HEK293 (cell line): ENCODE data around the gene SMIM5.
A peak's percentile ranks its signal among the peaks of the same experiment; 100 is the strongest.

ENCODE experiments used
- ATF2 ChIP-seq: fragments of 450-650 bp; formaldehyde crosslinking; IDR thresholded peaks from 2 replicates; pipeline ENCODE4 v1.5.1; 2016; ENCODE audit warnings: missing biosample characterization, missing genetic modification characterization, low read depth
- IKZF3 ChIP-seq: fragments of 450-650 bp; IDR thresholded peaks from 2 replicates; pipeline ENCODE4 v1.5.0; 2018; ENCODE audit warnings: missing biosample characterization, mild to moderate bottlenecking, missing genetic modification characterization, moderate library complexity
- WT1 ChIP-seq: fragments of 450-650 bp; formaldehyde crosslinking; IDR thresholded peaks from 2 replicates; pipeline ENCODE4 v1.5.1; 2016; ENCODE audit warnings: missing biosample characterization, missing genetic modification characterization
- YY2 ChIP-seq: fragments of 450-650 bp; formaldehyde crosslinking; IDR thresholded peaks from 2 replicates; pipeline ENCODE4 v1.5.1; 2016; ENCODE audit warnings: missing biosample characterization, missing genetic modification characterization
- ZBTB1 ChIP-seq: fragments of 450-650 bp; formaldehyde crosslinking; IDR thresholded peaks from 2 replicates; pipeline ENCODE4 v1.5.1; 2016; ENCODE audit warnings: missing biosample characterization, missing genetic modification characterization
- ZBTB11 ChIP-seq: fragments of 450-650 bp; formaldehyde crosslinking; conservative IDR thresholded peaks from 2 replicates; pipeline ENCODE4 v1.5.1; 2016; ENCODE audit warnings: low read depth, missing biosample characterization, missing genetic modification characterization
- ZBTB44 ChIP-seq: fragments of 450-650 bp; IDR thresholded peaks from 2 replicates; pipeline ENCODE4 v1.5.1; 2018; ENCODE audit warnings: missing biosample characterization, mild to moderate bottlenecking, missing genetic modification characterization
- ZFP69B ChIP-seq: fragments of 450-650 bp; formaldehyde crosslinking; IDR thresholded peaks from 2 replicates; pipeline ENCODE4 v1.5.1; 2016; ENCODE audit warnings: missing biosample characterization, missing genetic modification characterization
- ZIC2 ChIP-seq: fragments of 450-650 bp; formaldehyde crosslinking; IDR thresholded peaks from 2 replicates; pipeline ENCODE4 v1.5.1; 2016; ENCODE audit warnings: missing biosample characterization, missing genetic modification characterization
- ZNF121 ChIP-seq: fragments of 450-650 bp; formaldehyde crosslinking; IDR thresholded peaks from 2 replicates; pipeline ENCODE4 v1.5.1; 2016; ENCODE audit warnings: missing biosample characterization, missing genetic modification characterization
- ZNF133 ChIP-seq: fragments of 450-650 bp; formaldehyde crosslinking; IDR thresholded peaks from 2 replicates; pipeline ENCODE4 v1.5.1; 2016; ENCODE audit warnings: missing biosample characterization, missing genetic modification characterization
- ZNF16 ChIP-seq: fragments of 450-650 bp; formaldehyde crosslinking; IDR thresholded peaks from 2 replicates; pipeline ENCODE4 v1.5.1; 2016; ENCODE audit warnings: low read depth, missing biosample characterization, missing genetic modification characterization
- ZNF266 ChIP-seq: fragments of 450-650 bp; formaldehyde crosslinking; IDR thresholded peaks from 2 replicates; pipeline ENCODE4 v1.5.1; 2016; ENCODE audit warnings: missing biosample characterization, missing genetic modification characterization, low read depth
- ZNF280D ChIP-seq: fragments of 450-650 bp; formaldehyde crosslinking; IDR thresholded peaks from 2 replicates; pipeline ENCODE4 v1.5.1; 2016; ENCODE audit warnings: missing biosample characterization, missing genetic modification characterization
- ZNF366 ChIP-seq: fragments of 450-650 bp; formaldehyde crosslinking; conservative IDR thresholded peaks from 2 replicates; pipeline ENCODE4 v1.5.1; 2016; ENCODE audit warnings: missing biosample characterization, missing genetic modification characterization
- ZNF426 ChIP-seq: fragments of 450-650 bp; formaldehyde crosslinking; IDR thresholded peaks from 2 replicates; pipeline ENCODE4 v1.5.1; 2017; ENCODE audit warnings: missing biosample characterization, missing genetic modification characterization, mild to moderate bottlenecking, inconsistent platforms, moderate library complexity
- ZNF518A ChIP-seq: fragments of 450-650 bp; formaldehyde crosslinking; conservative IDR thresholded peaks from 2 replicates; pipeline ENCODE4 v1.5.1; 2016; ENCODE audit warnings: low read depth, missing biosample characterization, missing genetic modification characterization
- ZNF623 ChIP-seq: fragments of 450-650 bp; formaldehyde crosslinking; IDR thresholded peaks from 2 replicates; pipeline ENCODE4 v1.5.1; 2016; ENCODE audit warnings: missing biosample characterization, missing genetic modification characterization
- ZNF629 ChIP-seq: fragments of 450-650 bp; formaldehyde crosslinking; IDR thresholded peaks from 2 replicates; pipeline ENCODE4 v1.5.1; 2017; ENCODE audit warnings: missing biosample characterization, missing genetic modification characterization
- ZSCAN18 ChIP-seq: fragments of 450-650 bp; formaldehyde crosslinking; IDR thresholded peaks from 2 replicates; pipeline ENCODE4 v1.5.1; 2016; ENCODE audit warnings: missing biosample characterization, missing genetic modification characterization
- ZSCAN5A ChIP-seq: fragments of 450-650 bp; formaldehyde crosslinking; IDR thresholded peaks from 2 replicates; pipeline ENCODE4 v1.5.1; 2016; ENCODE audit warnings: missing biosample characterization, missing genetic modification characterization

The SMIM5 gene

GRCh38 chr17:75666959-75667790 lies 33.9 kb downstream of the SMIM5 start, which contains the start of the genes RECQL5 and SAP30BP (continued):
- TF ChIP-seq ZNF426 (tag by site-specific recombination) (no peak), ZNF623 (tag by site-specific recombination) (no peak; the same call in 1 of the 2 replicates), ZSCAN18 (tag by site-specific recombination) (no peak), ZBTB1 (no peak), ZNF133 (tag by site-specific recombination) (no peak), ZNF518A (tag by site-specific recombination) (peak; percentile 79), YY2 (tag by site-specific recombination) (peak; percentile 89), ZNF366 (tag by site-specific recombination) (no peak), ZNF629 (tag by site-specific recombination) (peak; percentile 89), ZNF16 (tag by site-specific recombination) (no peak), ZFP69B (no peak), ZBTB44 (no peak), ZBTB11 (tag by site-specific recombination) (peak; percentile 76), IKZF3 (tag by site-specific recombination) (no peak), ZNF266 (no peak), ZSCAN5A (tag by site-specific recombination) (no peak), ATF2 (tag by site-specific recombination) (peak; percentile 95), ZNF280D (tag by site-specific recombination) (no peak), ZNF121 (tag by site-specific recombination) (no peak), WT1 (no peak), ZIC2 (tag by site-specific recombination) (no peak)
